ENCODE results near the gene ANO3. TPM values are rescaled to one million over a fixed set of nuclear protein-coding genes. Genes with fewer than 3 reads are reported as not detected.

The ANO3 gene
- total RNA-seq, 2 experiments from 2014 or later, result not detected

GRCh38 chr11:26708736-26709456, 377.0 kb downstream of the ANO3 start:
- Mint-ChIP-seq H3K9me3 (peaks cover 3% of the 10 kb centered on the region), H3K36me3 (ENCODE audit: low read depth) (no peaks in the 10 kb centered on the region), H3K27me3 (no peaks in the 10 kb centered on the region), H3K4me1 (no peaks in the 10 kb centered on the region), H3K27ac (no peak overlapping the region), H3K4me3 (no peak overlapping the region)
- ChIA-PET POLR2A (no interaction called here), CTCF (no interaction called here)
- DNase-seq, result no peak

- Mint-ChIP-seq H3K4me3 (no peak overlapping the region), H3K27me3 (no peaks in the 10 kb centered on the region), H3K9me3 (peaks cover 3% of the 10 kb centered on the region), H3K4me1 (no peaks in the 10 kb centered on the region), H3K27ac (no peak overlapping the region), H3K36me3 (ENCODE audit: low read depth) (no peaks in the 10 kb centered on the region)
- ChIA-PET CTCF (no interaction called here), POLR2A (no interaction called here)
- no peak for DNase-seq
These were observed 378.6 kb downstream of the ANO3 start for GRCh38 chr11:26710489-26710888.

DNA sequence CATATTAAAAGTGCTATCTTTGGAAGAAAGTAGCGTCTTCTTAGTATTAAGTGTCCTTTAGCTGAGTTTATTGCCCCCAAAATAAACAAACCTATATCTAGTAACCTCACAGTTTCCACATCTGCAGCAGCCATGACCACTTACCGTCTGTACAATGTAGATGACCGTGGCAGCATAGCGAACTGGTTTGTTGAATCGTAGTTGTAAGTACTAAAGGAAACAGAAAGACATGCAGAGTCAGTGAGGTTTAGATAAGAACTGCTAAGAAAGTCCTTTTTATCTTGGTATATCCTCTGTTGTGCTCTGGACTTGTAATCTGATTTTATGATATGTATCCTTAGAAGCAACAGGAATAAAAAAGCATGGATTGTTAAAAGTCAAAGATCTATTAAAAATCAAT, 380.6 kb downstream of the ANO3 start:
- no peak overlapping the region for H3K4me3 Mint-ChIP-seq
- DNase-seq, result no peak
- H3K27ac Mint-ChIP-seq, result no peak overlapping the region
- no peaks in the 10 kb centered on the region for H3K27me3 Mint-ChIP-seq
- CTCF ChIA-PET, result no interaction called here
- peaks cover 3% of the 10 kb centered on the region for H3K9me3 Mint-ChIP-seq
- H3K4me1 Mint-ChIP-seq, result no peaks in the 10 kb centered on the region
- POLR2A ChIA-PET, result no interaction called here
- no peaks in the 10 kb centered on the region for H3K36me3 Mint-ChIP-seq (ENCODE audit: low read depth)

Other genes starting within 250 kb of the ANO3 start
- not detected for gene MUC15, start 240.1 kb downstream of the ANO3 start, total RNA-seq